GM19372 (cell line): ENCODE data around the gene GPC1.

Source experiments
- ATAC-seq: cut with Tn5 transposase; IDR thresholded peaks from one replicate; pipeline ENCODE4 v1.9.1; 2021; ENCODE audit warnings: mild to moderate bottlenecking, low read depth, moderate library complexity; ENCODE audit not compliant: unreplicated experiment

The GPC1 gene

GRCh38 chr2:240440251-240440650 is 4.8 kb downstream of the GPC1 start:
- no peak for ATAC-seq

- ATAC-seq, result no peak
Observed at GRCh38 chr2:240440704-240441320, 5.3 kb downstream of the GPC1 start.

DNA sequence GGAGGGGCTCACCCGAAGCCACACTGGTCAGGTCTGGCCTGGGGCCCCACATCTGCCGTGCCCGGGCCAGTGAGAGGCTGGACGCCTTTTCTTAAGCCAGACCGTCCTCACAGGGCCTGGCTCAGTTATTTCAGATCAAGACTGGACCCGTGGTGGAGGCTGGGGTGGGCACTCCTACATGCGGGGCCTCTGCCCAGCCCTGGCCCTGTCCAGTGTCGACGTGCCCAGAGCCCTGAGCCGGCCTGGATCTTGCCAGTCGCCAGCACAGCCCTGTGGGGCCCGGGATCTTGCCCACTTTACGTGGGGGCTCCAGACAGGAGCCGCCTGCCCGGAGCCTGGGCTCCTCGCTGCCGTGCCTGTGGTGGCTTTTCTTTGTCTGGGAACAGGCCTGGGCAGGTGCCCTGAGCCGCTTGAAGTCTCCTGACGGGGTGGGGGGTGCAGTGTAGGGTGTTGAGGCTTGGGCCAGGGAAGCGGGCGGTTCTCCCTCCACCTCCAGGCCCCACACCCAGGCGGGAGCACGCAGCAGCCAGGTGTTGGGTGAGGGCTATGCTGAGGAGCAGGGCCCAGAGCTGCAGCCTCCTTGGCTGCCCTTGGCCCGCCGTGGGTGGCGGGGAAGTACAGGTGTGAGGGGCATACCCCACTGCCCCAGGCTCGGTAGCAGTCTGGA is 6.0 kb downstream of the GPC1 start:
- ATAC-seq, result no peak

DNA sequence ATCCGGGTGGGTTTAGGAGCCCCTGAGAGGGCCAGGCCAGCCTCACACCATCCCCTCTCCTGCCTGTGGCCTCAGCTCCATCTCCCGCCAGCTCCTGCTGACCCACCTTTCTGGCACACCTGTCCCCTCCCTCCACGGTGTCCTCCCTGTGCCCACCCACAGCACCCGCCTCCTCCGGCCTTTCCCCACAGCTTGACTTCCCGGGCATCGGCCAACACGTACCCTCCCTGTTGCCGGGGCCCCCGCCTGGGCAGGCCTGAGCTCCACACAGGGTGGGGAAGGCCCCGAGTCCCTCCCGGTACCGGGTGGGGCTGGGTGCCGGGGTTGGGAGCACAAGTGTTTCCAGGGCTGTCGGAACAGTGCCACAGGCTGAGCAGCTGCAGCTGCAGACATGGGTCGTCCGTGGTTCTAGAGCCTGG is 6.5 kb downstream of the GPC1 start:
- ATAC-seq, result no peak

GRCh38 chr2:240442891-240443715 is 7.6 kb downstream of the GPC1 start:
- ATAC-seq, result no peak

GRCh38 chr2:240443891-240444301 is 8.4 kb downstream of the GPC1 start:
- ATAC-seq, result no peak

DNA sequence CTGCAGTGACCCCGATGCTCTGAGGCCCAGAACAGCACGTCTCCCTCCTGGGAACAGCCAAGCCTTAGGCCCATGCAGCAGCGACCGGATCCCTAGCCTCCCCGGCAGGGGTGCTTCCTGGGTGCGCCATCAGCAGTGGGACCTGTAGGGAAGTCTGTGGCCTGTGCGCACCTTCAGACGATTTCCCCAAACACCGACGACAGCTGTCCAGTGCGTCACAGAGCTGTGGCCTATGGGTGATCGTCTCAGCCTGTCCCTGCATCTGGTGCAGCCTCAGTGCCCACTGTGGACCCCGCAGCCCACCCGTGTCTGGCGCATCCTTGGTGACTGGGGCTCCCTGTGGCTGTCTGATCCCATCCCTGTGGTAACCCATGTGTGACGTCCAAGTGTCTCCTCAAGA is 9.0 kb downstream of the GPC1 start:
- no peak for ATAC-seq

DNA sequence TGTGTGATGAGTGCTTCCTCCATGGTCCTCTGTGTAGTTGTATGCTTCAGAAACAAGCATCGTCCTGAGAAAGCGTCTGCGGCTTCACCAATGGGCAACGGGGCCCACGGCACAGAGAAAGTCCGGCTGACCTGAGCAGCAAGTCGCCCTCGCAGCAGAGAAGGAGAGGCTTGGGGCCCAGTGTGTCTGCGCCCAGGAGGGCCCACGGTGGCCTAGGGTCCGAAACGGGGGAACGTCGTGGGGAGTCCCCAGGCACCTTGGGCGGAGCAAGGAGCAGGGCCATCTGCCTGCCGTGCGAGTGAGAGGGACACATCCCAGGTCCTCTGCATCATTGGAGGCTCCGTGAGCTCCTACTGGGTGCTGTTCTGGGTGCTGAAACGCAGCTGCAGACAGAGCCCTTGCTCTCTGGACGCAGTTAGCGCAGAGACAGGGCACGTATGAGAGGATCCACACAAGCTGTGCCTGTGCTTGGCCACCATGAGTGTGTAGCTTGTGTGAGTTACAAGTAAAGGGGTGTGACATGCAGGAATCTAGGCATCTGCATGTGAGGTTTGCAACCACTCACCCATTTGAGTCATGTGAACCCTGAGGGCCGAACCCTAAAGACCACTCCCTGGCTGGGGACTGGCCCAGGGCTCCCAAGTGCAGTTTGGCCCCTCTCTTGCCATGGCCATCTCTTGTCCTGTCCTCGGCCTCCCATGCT is 10.6 kb downstream of the GPC1 start:
- ATAC-seq, result no peak

GRCh38 chr2:240446664-240447175 is 11.3 kb downstream of the GPC1 start:
- no peak for ATAC-seq

- ATAC-seq, result no peak
Observed at GRCh38 chr2:240447331-240447730, 11.9 kb downstream of the GPC1 start.

- ATAC-seq, result no peak
Observed at GRCh38 chr2:240447934-240448333, 12.5 kb downstream of the GPC1 start.

- ATAC-seq, result no peak
Observed at GRCh38 chr2:240448387-240449274, 13.2 kb downstream of the GPC1 start.

GRCh38 chr2:240449764-240450531 is 14.5 kb downstream of the GPC1 start:
- ATAC-seq, result no peak

GRCh38 chr2:240450532-240451107 is 15.2 kb downstream of the GPC1 start:
- no peak for ATAC-seq

DNA sequence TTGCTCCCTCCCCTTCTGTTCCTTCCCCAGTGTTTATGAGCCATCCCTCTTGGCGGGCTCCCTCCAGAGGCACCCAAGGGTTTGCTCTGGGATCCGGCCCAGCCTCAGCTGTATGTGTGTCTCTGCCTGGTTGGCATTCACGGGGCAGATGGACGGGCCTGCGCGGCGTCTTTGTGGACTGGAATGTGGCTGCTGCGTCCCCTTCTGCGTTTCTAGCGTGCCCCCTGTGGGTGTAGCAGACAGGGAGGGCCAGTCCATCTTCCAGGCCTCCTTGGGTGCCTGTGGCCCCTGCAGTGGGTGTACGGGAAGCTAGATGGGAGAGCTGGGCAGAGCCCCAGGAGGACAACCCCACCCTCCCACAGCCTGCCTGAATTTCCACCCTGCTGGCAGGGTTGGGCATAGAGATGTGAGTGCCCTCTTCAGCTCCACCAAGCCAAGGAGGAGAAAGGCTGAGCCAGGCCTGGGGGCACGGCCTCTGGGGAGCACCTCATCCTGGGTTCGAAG is 15.7 kb downstream of the GPC1 start:
- ATAC-seq, result no peak

DNA sequence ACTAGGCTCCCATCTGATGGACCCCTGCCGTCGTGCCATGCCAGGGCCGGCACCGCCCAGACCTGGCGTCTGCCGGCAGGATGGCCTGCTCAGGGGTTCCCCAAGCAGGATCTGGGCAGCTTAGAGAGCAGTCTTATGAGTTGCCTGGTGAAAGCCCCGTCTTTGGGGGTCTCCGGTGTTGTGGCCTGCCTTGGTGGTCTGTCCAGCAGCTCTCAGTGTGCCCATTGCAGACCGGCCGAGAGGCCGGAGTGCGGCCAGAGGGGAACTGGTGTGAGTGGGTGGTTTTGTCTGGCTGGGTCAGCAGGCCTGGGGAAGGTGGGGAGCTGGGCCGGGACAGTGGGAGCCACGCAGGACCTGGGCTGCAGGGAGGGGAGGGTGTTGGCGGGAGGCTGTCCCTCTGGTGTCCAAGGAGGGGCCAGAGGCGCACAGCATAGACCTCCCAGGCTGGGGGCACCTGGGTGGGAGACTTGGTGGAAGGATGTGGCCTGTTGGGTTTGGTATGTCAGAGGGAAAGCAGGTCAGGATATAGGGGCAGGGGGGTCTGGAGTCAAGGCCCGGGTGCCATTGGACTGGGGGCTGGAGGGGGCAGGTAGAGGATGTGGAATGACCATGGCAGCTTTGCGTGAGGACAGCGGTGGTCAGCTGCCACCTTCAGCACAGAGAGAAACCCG is 16.5 kb downstream of the GPC1 start:
- ATAC-seq, result no peak

- ATAC-seq, result no peak
Observed at GRCh38 chr2:240452462-240453256, 17.2 kb downstream of the GPC1 start.
